Activated gamma-delta T cell (primary cell): ENCODE results near the gene LSS.
"Not testable (repeated sequence)": the region's sequence is repeated elsewhere in the genome, so short reads cannot be mapped to it uniquely, and the experiment has no call there.

Experiments
- DNase-seq: peaks from one replicate; lab custom pipeline; 2025; lab: John Stamatoyannopoulos, UW

LSS gene

GRCh38 chr21:46153247-46154154 lies 75.1 kb downstream of the LSS start:
- no peak for DNase-seq

- no peak for DNase-seq
These were observed 75.7 kb downstream of the LSS start for GRCh38 chr21:46152927-46153246.

GRCh38 chr21:46151989-46152926 lies 76.3 kb downstream of the LSS start:
- no peak for DNase-seq

DNA sequence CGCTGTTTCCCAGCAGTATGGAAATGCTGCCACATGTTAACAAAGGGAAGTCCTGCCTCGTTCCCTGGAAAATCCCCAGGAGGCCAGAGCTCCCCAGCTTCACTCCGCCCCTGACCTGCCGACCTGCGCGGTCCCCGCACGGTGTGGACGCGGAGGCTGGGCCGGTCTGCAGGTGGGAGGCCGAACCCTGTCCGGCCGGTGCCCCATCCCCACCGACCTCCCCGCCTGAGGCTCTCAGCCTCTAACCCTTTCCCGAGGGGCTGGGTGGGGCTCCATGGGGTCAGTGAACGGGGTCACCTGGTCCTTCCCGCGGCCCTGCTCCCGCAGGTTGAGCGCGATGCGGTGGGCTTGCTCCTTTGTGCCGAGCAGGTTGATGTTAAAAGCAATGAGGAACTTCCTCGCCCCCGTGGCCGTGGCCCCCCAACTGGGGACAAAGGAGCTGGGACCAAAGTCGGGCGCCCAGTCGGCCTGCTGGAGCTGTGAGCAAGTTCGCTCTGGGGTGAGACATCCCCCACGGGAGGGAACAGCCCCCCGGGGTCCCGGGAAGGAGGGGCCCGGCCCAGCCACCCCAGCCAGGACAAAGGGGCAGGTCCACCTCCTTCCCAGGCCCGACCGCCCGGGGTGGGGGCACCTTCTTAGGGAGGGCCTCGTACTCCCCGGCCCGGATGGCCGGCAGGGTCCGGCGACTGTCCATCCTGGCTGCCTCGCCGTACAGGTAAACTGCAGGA lies 77.1 kb downstream of the LSS start:
- no peak for DNase-seq

DNA sequence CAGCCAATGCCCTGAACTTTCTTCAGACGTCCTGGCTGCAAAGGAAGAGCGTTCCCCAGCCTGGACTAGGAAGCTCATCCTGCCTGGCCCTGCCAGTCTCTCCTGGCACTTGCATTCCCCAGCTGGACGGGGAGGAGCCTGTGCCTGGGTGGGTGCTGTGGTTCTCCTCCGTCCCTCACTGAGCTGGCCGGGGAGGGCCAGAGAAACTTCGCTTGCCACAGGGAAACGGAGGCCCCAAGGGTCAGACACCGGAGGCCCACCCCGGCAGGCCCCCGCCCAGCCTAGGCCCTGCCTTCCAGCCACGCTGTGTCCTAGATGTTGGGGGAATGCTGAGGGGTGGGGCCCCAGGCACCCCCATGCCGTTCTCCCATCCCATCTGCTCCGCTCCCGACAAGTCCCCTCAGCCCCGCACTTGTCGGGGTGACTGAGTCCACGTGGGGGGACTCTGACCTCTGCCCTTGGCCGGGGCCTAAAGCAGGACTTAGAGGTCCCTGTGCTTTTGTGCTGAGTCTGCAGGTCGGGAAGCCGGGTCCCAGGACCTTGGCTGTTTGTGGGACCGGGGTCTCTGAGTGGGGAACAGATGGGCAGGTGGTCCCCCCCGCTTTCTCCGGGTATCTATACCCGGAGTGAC lies 78.0 kb downstream of the LSS start:
- no peak for DNase-seq

GRCh38 chr21:46150073-46150472 lies 78.5 kb downstream of the LSS start:
- no peak for DNase-seq

DNA sequence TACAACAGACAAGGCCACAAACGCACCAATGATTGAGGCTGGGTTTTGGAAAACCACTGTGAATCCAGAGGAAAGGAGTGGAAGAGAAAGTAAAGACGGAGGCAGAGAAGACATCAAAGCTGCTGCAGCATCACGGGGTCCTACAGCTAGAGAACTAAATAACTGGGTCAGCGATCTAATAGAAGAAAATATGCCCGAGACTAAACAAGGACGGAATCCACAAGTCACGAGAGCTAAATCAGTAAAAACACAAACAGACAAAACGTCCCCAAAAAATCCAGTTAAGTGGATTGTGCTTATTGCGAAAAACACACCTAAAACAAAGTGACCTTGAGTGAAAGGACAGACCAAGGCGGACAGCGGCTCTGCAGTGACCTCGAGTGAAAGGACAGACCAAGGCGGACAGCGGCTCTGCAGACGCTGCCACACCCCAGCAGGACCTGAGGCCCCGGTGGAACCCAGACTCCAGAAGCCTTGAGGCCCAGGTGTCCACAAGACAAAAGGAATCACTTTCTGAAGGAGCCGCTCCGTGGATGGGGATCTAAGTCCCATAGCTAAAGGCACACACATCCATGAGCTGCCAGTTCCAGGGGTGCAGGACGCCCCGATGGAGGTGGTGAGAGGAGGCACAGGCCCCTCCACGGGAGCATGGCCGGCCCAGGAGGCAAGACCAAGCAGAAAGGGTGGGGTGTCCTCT lies 79.2 kb downstream of the LSS start:
- DNase-seq: no peak

- DNase-seq: no peak
These were observed 80.5 kb downstream of the LSS start for GRCh38 chr21:46148106-46148505.

GRCh38 chr21:46147429-46147828 lies 81.1 kb downstream of the LSS start:
- not testable (repeated sequence) for DNase-seq

- no peak for DNase-seq
These were observed 81.7 kb downstream of the LSS start for GRCh38 chr21:46146856-46147255.

DNA sequence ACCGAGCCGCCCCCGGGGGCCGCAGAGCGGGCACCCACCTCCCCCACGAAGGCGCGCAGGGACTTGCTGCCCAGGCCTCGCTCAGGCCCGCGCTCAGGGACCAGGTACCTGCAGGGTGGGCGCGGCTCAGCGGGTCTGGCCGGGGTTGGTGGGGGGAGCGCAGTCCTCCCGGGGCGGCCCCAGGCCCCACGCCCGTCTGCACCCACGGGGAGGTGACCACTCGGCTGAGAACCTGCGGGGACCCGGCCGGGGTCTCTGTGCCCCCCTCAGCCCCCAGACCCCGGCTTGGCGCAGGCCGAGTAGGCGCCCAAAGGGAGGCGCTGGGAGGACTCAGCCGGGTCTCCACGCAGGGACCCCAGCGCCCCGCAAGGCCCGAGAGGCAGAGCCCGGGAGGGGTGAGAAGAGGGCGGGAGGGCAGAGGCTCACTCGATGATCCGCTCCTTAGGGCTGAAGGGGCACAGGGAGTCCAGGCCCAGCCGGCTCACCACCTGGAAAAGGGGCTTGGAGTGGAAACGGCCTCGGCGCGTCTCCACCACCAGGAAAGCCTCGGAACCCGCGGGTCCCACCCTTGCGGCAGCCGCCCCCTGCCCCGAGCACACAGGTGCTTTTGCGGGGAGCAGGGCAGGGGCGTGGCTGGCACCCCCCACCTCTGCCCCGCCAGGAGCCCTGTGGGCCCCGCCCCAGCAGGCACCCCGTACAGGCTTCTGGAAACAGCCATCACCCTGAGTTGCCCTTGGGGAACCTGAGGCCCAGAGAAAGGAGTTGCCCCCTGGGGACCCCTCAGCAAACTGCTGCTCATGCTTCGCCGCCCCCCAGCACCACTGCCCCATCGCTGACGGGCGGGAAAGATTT lies 82.5 kb downstream of the LSS start:
- DNase-seq: no peak

- no peak for DNase-seq
These were observed 83.3 kb downstream of the LSS start for GRCh38 chr21:46145159-46145839.

DNA sequence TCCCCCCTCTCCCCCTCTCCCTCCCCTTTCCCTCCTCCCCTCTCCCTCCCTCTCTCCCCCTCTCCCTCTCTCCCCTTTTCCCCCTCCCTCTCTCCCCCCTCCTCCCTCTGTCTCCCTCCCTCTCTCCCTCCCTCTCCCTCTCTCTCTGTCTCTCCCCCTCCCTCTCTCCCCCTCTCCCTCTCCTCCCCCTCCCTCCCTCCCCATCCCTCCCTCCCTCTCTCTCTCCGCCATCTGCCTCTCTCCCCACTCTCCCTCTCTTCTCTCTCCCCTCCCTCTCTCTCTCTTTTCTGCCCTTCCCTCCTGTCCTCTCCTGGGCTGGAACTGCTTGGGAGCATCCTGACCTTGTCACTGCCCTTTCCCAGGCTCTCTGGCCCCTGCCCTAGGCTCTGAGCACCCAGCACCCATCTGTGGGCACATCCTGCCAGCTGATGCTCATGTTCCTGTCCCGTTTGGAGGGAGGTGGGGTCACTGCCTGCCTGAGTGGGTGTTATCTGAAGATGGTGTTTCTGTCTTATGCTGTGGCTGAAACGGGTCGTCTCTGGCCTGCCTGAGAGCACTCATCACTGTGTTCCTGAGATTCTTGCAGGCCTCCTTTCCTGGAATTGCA lies 84.0 kb downstream of the LSS start:
- no peak for DNase-seq

DNA sequence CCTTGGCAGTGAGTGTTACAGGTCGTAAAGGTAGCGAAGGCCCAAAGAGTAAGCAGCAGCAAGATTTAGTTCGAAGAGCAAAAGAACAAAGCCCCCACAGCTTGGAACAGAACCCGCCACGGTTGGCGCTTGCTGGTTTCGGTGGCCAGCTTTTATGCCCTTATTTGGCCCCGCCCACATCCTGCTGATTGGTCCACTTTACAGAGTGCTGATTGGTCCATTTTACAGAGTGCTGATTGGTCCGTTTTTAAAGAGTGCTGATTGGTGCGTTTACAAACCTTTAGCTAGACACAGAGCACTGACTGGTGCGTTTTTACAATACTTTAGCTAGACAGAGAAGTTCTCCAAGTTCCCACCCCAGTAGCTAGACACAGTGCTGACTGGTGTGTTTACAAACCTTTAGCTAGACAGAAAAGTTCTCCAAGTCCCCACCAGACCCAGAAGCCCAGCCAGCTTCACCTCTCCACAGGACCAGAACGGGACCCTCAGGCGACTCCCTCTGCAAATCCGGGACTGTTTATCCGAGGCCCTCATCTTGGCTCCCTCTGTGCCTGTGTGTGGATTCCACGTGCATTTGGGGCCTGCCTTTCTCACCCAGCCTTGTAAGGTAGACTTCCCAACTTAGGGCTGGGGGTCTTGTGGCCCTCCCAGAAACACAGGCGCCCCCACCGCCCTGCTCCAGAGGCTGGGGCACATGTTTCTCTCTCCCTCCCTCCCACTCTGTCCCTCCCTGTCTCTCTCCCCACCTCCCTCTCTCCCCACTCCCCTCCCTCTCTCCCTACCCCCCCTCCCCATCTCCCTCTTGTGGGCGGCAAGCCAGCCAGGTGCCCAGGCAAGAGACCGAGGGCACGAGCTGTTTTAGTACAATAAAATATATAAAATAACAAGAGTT lies 85.7 kb downstream of the LSS start:
- no peak for DNase-seq

- no peak for DNase-seq
These were observed 86.6 kb downstream of the LSS start for GRCh38 chr21:46141767-46142581.

- not testable (repeated sequence) for DNase-seq
These were observed 88.1 kb downstream of the LSS start for GRCh38 chr21:46140352-46141003.

- no peak for DNase-seq
These were observed 88.9 kb downstream of the LSS start for GRCh38 chr21:46139686-46140085.
